ENCODE data around the gene TRMT2A.

TRMT2A gene

DNA sequence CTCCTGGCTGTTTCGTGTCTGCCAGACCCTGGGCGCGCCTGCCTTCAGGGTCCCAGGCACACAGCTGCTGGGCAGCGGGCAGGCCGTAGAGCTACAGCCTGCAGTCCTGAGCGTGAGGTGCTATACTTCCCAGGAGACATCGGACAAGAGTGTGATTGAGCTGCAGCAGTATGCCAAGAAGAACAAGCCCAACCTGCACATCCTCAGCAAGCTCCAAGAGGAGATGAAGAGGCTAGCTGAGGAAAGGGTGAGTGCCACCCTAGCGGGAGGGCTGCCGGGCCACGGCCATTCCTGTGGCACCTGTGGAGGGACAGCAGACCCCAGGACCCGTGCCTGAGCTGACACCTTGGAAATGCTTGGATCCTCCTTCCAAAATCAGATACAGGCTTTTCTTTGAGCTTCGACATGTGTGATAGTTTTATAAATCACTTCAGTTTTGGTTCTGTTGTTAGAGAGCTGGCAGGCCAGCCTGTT is 8.2 kb downstream of the TRMT2A start:
- Histone ChIP-seq H3F3A (ENCODE audit: insufficient read depth, low read length) (peaks cover 6% of the 10 kb centered on the region; the same call in 1 of the 2 replicates), H2AFZ (ENCODE audit: low read length) (no peak overlapping the region), H3K9me2 (ENCODE audit: low read depth, low read length) (no peaks in the 10 kb centered on the region), H3K36me3 (ENCODE audit: insufficient read depth, low read length) (peaks cover 87% of the 10 kb centered on the region), H3K4me1 (ENCODE audit: insufficient read depth, low read length, severe bottlenecking) (peaks cover 14% of the 10 kb centered on the region), H3K4me3 (ENCODE audit: low read depth, low read length, poor library complexity, severe bottlenecking) (no peak overlapping the region), H4K20me1 (ENCODE audit: insufficient read depth, low read length) (no peaks in the 10 kb centered on the region), H3K79me2 (ENCODE audit: insufficient read depth, low read length) (no peaks in the 10 kb centered on the region), H3K9ac (ENCODE audit: low read length) (no peak overlapping the region), H3K4me2 (ENCODE audit: low read length) (no peak overlapping the region), H3K27me3 (ENCODE audit: insufficient read depth, low read length) (no peaks in the 10 kb centered on the region), H3K9me3 (ENCODE audit: low read length) (no peaks in the 10 kb centered on the region), H3K27ac (ENCODE audit: low read depth, low read length, poor library complexity, severe bottlenecking) (no peak overlapping the region)
- TF ChIP-seq EZH2 (IDR thresholded peaks at IDR 0.05; ENCODE audit: borderline replicate concordance, low read length), result no peak
- TF ChIP-seq, protein P1, sequence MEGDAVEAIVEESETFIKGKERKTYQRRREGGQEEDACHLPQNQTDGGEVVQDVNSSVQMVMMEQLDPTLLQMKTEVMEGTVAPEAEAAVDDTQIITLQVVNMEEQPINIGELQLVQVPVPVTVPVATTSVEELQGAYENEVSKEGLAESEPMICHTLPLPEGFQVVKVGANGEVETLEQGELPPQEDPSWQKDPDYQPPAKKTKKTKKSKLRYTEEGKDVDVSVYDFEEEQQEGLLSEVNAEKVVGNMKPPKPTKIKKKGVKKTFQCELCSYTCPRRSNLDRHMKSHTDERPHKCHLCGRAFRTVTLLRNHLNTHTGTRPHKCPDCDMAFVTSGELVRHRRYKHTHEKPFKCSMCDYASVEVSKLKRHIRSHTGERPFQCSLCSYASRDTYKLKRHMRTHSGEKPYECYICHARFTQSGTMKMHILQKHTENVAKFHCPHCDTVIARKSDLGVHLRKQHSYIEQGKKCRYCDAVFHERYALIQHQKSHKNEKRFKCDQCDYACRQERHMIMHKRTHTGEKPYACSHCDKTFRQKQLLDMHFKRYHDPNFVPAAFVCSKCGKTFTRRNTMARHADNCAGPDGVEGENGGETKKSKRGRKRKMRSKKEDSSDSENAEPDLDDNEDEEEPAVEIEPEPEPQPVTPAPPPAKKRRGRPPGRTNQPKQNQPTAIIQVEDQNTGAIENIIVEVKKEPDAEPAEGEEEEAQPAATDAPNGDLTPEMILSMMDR (IDR thresholded peaks at IDR 0.05; ENCODE audit: low read length), result no peak

DNA sequence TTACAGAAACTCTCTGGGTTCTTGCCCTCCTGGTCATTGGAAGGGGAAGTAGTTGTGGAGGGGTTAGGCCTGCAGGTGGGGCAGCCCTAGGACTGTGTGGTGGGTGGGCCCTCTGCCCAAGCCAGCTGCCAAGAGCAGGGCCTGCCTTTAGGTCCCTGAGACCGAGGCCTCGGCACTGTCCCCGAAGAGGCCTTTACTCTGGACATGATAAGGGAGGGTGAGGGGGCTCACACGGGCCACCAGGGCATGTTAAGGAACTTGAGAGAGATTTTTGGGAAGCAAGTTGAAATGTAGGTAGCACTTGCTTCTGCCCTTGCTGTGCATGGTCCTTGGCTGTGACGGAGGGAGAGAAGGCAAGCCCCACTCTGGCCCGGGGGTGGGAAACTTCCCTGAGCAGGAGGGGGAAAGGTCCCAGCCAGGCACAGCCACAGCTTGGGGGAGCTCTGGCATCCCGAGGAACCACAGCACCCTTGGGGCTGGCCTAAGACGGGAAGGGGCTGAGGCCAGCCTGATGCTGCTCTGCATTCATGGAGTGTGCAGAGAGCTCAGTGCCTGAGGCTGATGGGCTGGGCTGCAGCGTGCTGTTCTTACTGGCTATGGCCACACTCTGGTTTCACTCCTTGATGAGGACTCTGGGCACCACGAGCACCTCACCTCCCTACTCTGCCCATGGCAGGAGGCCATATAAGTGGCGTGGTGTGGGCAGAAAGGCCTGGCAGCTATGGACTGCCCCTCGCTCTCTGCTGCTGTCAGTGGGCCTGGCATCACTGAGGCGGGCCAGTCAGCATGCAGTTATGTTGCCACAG is 8.9 kb downstream of the TRMT2A start:
- Histone ChIP-seq H3K9ac (ENCODE audit: low read length) (no peak overlapping the region), H3K4me3 (ENCODE audit: low read depth, low read length, poor library complexity, severe bottlenecking) (no peak overlapping the region), H3K4me1 (ENCODE audit: insufficient read depth, low read length, severe bottlenecking) (peaks cover 14% of the 10 kb centered on the region), H3K9me2 (ENCODE audit: low read depth, low read length) (no peaks in the 10 kb centered on the region), H3K79me2 (ENCODE audit: insufficient read depth, low read length) (no peaks in the 10 kb centered on the region), H3K36me3 (ENCODE audit: insufficient read depth, low read length) (peaks cover 87% of the 10 kb centered on the region), H4K20me1 (ENCODE audit: insufficient read depth, low read length) (no peaks in the 10 kb centered on the region), H3K27ac (ENCODE audit: low read depth, low read length, poor library complexity, severe bottlenecking) (no peak overlapping the region), H3F3A (ENCODE audit: insufficient read depth, low read length) (peaks cover 6% of the 10 kb centered on the region; the same call in 1 of the 2 replicates), H3K9me3 (ENCODE audit: low read length) (no peaks in the 10 kb centered on the region), H2AFZ (ENCODE audit: low read length) (no peak overlapping the region), H3K27me3 (ENCODE audit: insufficient read depth, low read length) (no peaks in the 10 kb centered on the region), H3K4me2 (ENCODE audit: low read length) (no peak overlapping the region)
- TF ChIP-seq, protein P1 (IDR thresholded peaks at IDR 0.05; ENCODE audit: low read length), result no peak
- no peak for TF ChIP-seq EZH2 (IDR thresholded peaks at IDR 0.05; ENCODE audit: borderline replicate concordance, low read length)

DNA sequence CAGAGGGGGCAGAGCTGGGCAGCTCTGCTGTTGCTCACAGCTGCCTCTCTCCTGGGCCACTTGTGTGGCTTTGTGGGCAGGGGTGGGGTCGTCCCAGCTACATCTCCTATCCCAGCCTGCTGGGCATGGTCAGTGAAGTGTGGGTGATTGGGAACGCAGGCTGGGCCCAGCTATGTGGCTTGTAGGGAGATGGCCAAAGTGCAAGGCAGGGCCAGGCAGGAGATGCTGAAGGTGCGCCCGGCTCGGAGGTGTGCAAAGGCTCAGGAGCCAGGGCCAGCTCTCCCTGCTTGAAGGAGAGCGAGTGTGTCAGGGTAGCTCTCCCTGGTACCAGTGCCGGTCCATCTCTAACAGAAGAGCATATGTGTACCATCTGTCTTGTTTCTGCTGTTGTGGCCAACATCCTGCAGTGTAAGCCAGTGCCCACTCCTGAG is 9.5 kb downstream of the TRMT2A start:
- Histone ChIP-seq H4K20me1 (ENCODE audit: insufficient read depth, low read length) (no peaks in the 10 kb centered on the region), H3K9me2 (ENCODE audit: low read depth, low read length) (no peaks in the 10 kb centered on the region), H3K4me2 (ENCODE audit: low read length) (no peak overlapping the region), H3K27ac (ENCODE audit: low read depth, low read length, poor library complexity, severe bottlenecking) (no peak overlapping the region), H3F3A (ENCODE audit: insufficient read depth, low read length) (peaks cover 6% of the 10 kb centered on the region; the same call in 1 of the 2 replicates), H3K79me2 (ENCODE audit: insufficient read depth, low read length) (no peaks in the 10 kb centered on the region), H3K4me3 (ENCODE audit: low read depth, low read length, poor library complexity, severe bottlenecking) (no peak overlapping the region), H3K27me3 (ENCODE audit: insufficient read depth, low read length) (no peaks in the 10 kb centered on the region), H2AFZ (ENCODE audit: low read length) (no peak overlapping the region), H3K4me1 (ENCODE audit: insufficient read depth, low read length, severe bottlenecking) (peaks cover 14% of the 10 kb centered on the region), H3K36me3 (ENCODE audit: insufficient read depth, low read length) (peaks cover 86% of the 10 kb centered on the region), H3K9me3 (ENCODE audit: low read length) (no peaks in the 10 kb centered on the region), H3K9ac (ENCODE audit: low read length) (no peak overlapping the region)
- TF ChIP-seq EZH2 (IDR thresholded peaks at IDR 0.05; ENCODE audit: borderline replicate concordance, low read length), result no peak
- TF ChIP-seq, protein P1 (IDR thresholded peaks at IDR 0.05; ENCODE audit: low read length), result no peak

Data from OCI-LY1 (cell line).